Nephron (organoid): Measurements from ENCODE around the gene TMSB10.
"Not testable (repeated sequence)": the region's sequence is repeated elsewhere in the genome, so short reads cannot be mapped to it uniquely, and the experiment has no call there.

Experiments used
- H3K27ac Mint-ChIP-seq, 3 experiments: 2 replicates each; pipeline ENCODE4 v1.8.0; 2020; ENCODE audit warnings: mixed read lengths in 3 of 3, mild to moderate bottlenecking in 2 of 3, moderate library complexity in 1 of 3
- H3K27me3 Mint-ChIP-seq: 2 replicates; pipeline ENCODE4 v1.8.0; 2021; ENCODE audit warnings: low read depth, mild to moderate bottlenecking, moderate library complexity, mixed read lengths
- H3K36me3 Mint-ChIP-seq: 2 replicates; pipeline ENCODE4 v1.8.0; 2020; ENCODE audit warnings: low read depth, mixed read lengths
- H3K4me1 Mint-ChIP-seq: 2 replicates; pipeline ENCODE4 v1.8.0; 2020; ENCODE audit warnings: mixed read lengths
- H3K4me3 Mint-ChIP-seq, 3 experiments: 2 replicates each; pipeline ENCODE4 v1.8.0; 2020; ENCODE audit warnings: mild to moderate bottlenecking in 3 of 3, mixed read lengths in 3 of 3, moderate library complexity in 2 of 3
- H3K9me3 Mint-ChIP-seq: 2 replicates; pipeline ENCODE4 v1.8.0; 2020; ENCODE audit warnings: mixed read lengths
- CTCF ChIP-seq, 3 experiments: fragments of 200-600 bp; sonication (generic); IDR thresholded peaks; one replicate each; pipeline ENCODE4 v1.5.0; 2021; ENCODE audit warnings: antibody characterized with exemption in 3 of 3; ENCODE audit not compliant: unreplicated experiment in 3 of 3

Gene TMSB10

GRCh38 chr2:84870306-84870705 lies 35.1 kb upstream of the TMSB10 start:
- TF ChIP-seq CTCF (IDR thresholded peaks at IDR 0.05; ENCODE audit: unreplicated experiment in 3 of 3) = no peak
- Mint-ChIP-seq H3K27ac (no peak overlapping the region), H3K4me3 (no peak overlapping the region), H3K9me3 (no peaks in the 10 kb centered on the region), H3K27me3 (peaks cover 22% of the 10 kb centered on the region), H3K4me1 (no peaks in the 10 kb centered on the region), H3K36me3 (no peaks in the 10 kb centered on the region)

GRCh38 chr2:84872691-84873090 lies 32.8 kb upstream of the TMSB10 start:
- not testable (repeated sequence) for H3K4me3 Mint-ChIP-seq, H3K4me1 Mint-ChIP-seq, H3K36me3 Mint-ChIP-seq, H3K9me3 Mint-ChIP-seq, H3K27ac Mint-ChIP-seq
- H3K27me3 Mint-ChIP-seq = peaks cover 46% of the 10 kb centered on the region

DNA sequence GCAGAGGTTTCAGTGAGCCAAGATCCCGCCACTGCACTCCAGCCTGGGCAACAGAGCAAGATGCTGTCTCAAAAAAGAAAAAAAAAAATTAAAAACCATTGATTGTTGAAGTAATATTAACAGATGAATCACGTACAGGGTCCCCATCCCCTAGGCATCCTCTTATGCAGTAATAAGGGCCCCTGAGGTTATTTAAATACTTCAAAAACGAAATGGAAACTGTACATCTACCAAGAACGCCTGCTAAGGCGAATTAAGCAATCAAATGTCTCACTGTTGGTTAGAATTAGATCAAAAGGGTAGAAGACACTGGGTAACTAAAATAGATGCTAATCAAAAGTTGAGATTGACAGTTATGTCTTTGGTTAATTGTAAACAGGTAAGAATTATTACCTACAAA lies 32.1 kb upstream of the TMSB10 start:
- no peaks in the 10 kb centered on the region for H3K9me3 Mint-ChIP-seq
- TF ChIP-seq CTCF (IDR thresholded peaks at IDR 0.05; ENCODE audit: unreplicated experiment in 3 of 3) = no peak
- no peaks in the 10 kb centered on the region for H3K36me3 Mint-ChIP-seq
- peaks cover 53% of the 10 kb centered on the region for H3K27me3 Mint-ChIP-seq
- H3K27ac Mint-ChIP-seq = no peak overlapping the region
- H3K4me1 Mint-ChIP-seq = no peaks in the 10 kb centered on the region
- no peak overlapping the region for H3K4me3 Mint-ChIP-seq

GRCh38 chr2:84874381-84875212 lies 30.9 kb upstream of the TMSB10 start:
- Mint-ChIP-seq H3K27ac (no peak overlapping the region), H3K27me3 (peaks cover 65% of the 10 kb centered on the region), H3K4me3 (no peak overlapping the region), H3K36me3 (no peaks in the 10 kb centered on the region), H3K4me1 (no peaks in the 10 kb centered on the region), H3K9me3 (no peaks in the 10 kb centered on the region)
- TF ChIP-seq CTCF (IDR thresholded peaks at IDR 0.05; ENCODE audit: unreplicated experiment in 3 of 3) = no peak

DNA sequence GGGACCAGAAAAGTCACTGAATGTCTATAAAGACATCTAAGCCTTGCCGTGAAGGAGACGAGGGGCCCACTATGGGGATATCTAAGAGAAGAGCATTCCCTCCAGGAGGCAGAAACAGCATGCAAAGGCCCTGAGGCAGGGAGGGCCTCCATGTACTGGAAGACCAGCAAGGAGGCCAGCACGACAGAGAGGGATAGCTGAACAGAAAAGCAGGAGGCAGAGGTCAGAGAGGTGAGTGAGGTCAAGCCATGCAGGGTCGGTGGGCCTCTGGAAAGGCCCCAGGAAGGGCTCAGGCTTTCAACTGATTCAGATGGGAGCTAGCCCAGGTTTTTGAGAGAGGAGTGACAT lies 30.3 kb upstream of the TMSB10 start:
- H3K27ac Mint-ChIP-seq = no peak overlapping the region
- H3K9me3 Mint-ChIP-seq = no peaks in the 10 kb centered on the region
- no peak overlapping the region for H3K4me3 Mint-ChIP-seq
- H3K36me3 Mint-ChIP-seq = no peaks in the 10 kb centered on the region
- H3K27me3 Mint-ChIP-seq = peaks cover 71% of the 10 kb centered on the region
- TF ChIP-seq CTCF (IDR thresholded peaks at IDR 0.05; ENCODE audit: unreplicated experiment in 3 of 3) = no peak
- peaks cover 3% of the 10 kb centered on the region for H3K4me1 Mint-ChIP-seq

GRCh38 chr2:84875619-84876018 lies 29.8 kb upstream of the TMSB10 start:
- H3K4me1 Mint-ChIP-seq, H3K36me3 Mint-ChIP-seq, H3K4me3 Mint-ChIP-seq, H3K27ac Mint-ChIP-seq, H3K9me3 Mint-ChIP-seq: not testable (repeated sequence)
- peaks cover 73% of the 10 kb centered on the region for H3K27me3 Mint-ChIP-seq

- Mint-ChIP-seq H3K4me3 (no peak overlapping the region), H3K36me3 (no peaks in the 10 kb centered on the region), H3K9me3 (no peaks in the 10 kb centered on the region), H3K27ac (no peak overlapping the region), H3K4me1 (peaks cover 11% of the 10 kb centered on the region), H3K27me3 (peaks cover 79% of the 10 kb centered on the region)
- TF ChIP-seq CTCF (IDR thresholded peaks at IDR 0.05; ENCODE audit: unreplicated experiment in 3 of 3) = no peak
These were observed 29.1 kb upstream of the TMSB10 start for GRCh38 chr2:84876369-84876768.
